Stimulated activated CD4-positive, alpha-beta T cell treated with anti-CD3 and anti-CD28 coated beads, Interleukin-4, amount 100 ng/mL, for 1 hour (primary cell): ENCODE measurements around the gene MRPS23.
"Not testable (repeated sequence)": the region's sequence is repeated elsewhere in the genome, so short reads cannot be mapped to it uniquely, and the experiment has no call there.

ENCODE experiments used
- DNase-seq: peaks from one replicate; pipeline ENCODE4 v3.0.0-alpha.2; 2020

MRPS23 gene

DNA sequence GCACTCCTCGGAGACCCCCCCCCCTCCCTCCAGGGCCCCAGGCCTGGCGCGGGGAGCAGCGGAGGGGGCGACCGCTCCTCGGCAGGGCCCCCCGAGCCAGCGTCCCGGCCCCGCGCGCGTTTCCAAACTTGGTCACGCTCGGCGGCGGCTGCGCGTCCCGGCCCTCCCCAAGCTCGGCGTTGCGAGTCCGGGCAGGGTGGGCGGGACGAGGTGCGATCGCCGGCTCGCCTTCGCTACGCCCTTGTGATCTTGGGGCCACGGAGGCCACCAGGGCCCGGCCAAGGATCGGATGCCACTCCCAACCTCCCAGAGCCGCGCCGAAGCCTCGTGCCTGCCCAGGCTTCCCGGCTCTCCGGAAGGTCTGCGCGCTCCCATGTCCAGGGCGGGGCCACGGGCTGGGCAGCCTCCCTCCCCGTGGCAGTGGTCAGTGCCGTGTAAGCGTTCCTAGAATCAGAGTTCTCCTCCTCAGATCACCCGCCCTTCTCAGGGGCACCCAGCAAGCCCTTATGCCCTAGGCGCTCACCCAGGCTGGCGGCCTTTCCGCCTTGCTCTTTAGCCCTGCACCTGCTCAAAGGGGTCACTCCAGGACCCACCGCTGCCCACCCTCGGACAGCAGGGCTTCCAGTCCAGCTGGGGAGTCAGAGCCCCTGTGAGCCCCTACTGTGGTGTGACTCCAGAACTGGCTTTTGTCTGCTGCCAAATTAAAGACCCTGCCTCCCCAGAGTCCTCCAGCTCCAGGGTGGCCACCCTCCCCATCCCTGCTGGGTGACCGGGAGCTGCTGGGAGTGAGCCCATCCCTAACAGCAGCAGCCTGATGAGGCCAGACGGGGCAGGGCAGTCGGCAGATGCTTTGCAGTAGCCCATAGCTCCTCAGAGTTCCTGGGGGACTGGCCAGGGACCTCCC is 12.2 kb upstream of the MRPS23 start:
- DNase-seq, result no peak

- DNase-seq, result peak; percentile 35
Observed at GRCh38 chr17:57861000-57861789, 11.4 kb upstream of the MRPS23 start.

DNA sequence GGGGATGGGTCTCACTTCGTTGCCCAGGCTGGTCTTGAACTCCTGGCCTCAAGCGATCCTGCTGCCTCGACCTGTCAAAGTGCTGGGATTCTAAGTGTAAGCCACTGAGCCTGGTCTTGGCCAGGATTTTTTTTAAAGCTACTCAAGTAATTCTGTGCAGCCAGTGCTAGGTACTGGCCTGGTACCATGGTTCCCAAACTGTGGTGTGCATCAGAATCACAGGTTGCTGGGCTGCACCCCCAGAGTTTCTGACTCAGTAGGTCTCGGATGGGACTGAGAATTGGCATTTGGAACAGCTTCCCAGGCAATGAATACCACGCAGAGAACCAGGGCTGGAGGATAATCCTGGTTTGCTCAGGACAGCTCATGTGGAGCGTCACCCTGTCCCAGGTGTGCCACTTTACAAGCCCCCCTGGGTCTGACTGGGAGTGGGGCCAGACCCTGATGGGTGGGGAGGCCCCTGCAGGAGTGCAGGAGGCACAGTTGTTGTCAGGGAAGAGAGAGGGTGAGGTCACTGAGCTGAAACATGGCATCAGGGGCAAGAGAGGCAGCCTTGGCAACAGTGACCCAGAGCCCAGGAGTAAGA is 10.7 kb upstream of the MRPS23 start:
- DNase-seq, result no peak

DNA sequence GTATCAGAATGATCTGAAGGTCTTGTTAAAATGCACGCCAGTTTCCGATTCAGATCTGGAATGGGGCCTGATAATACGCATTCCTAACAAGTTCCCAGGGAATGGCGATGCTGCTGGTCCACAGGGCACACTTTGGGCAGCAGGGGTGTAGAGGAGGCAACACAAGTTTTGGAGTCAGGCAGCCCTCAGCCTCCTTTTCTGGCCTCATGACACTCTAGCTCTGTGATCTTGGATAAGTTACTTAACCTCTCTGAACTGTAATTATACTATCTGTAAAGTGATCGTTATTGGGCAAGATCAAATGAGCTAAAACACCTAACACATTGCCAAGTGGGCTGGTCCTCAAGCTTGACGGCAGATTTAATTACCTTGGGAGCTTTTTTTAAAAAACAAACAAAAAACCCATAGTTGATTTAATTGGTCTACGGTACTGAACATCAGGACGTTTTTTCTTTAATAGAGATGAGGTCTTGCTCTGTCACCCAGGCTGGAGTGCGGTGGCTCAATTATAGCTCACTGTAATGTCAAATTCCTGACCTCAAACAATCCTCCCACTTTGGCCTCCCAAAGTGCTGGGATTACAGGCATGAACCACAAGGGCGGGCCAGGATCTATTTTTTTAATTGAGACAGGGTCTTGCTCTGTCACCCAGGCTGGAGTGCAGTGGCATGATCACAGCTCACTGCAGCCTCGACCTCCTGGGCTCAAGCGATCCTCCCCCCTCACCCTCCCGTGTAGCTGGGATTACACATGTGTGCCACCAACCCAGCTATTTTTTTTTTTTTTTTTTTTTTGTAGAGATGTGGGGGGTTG is 10.0 kb upstream of the MRPS23 start:
- no peak for DNase-seq

- no peak for DNase-seq
Observed at GRCh38 chr17:57858838-57859237, 9.0 kb upstream of the MRPS23 start.

DNA sequence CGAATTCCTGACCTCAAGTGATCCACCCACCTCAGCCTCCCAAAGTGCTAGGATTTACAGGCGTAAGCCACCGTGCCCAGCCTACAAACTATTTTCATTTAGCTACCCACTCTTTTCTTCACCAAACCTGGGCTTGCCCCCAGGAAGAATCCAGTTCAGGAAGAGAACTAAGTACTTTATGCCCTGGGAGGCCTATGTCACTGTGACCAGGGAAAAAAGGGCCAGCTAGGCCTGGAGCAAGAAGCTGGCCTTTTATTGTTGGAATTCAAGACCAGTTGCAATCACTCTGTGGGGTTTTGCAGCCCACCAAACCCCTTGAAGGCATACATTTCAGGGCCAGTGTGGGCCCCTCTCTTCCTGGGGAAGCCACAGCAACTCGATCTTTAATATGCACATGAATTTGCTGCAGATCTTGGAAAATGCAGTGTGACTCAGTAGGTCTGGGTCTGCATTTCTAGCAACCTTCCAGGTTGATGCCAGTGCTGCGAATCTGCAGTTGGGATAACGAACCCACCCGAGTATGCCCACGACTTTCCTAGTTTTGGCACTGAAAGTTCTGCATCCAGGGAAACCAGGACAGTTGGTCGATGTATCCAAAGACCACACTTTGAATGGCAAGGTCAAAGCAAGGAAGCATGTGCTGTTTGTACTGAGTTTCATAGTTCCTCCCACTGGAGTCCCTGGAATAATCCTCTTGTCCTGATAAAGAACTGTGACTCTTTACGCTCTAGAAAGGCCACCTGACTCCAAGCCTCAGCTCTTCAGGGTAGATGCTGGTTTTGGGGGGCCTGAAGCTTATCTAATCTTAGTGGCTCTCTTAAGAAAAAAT is 7.2 kb upstream of the MRPS23 start:
- DNase-seq, result no peak

- no peak for DNase-seq
Observed at GRCh38 chr17:57855391-57856035, 5.7 kb upstream of the MRPS23 start.

GRCh38 chr17:57853695-57854094 is 3.9 kb upstream of the MRPS23 start:
- no peak for DNase-seq

DNA sequence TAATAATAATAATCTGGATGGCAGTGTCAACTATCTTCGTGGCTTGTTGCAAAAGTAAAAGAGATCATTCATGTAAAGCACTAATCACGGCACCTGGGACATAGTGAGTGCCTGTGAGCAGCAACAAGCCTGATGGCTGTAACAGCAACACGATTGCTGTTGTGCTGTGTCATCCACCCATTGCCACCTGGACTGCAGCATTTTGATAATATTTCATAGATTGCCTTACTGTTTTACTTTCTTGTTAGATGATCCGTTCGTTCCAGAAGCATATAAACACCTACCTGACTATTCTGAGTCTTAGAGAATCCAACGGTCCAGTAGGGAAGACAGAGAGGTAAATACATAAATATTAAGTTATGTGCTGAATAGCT is 3.1 kb upstream of the MRPS23 start:
- no peak for DNase-seq

GRCh38 chr17:57852092-57852954 is 2.5 kb upstream of the MRPS23 start:
- no peak for DNase-seq

GRCh38 chr17:57849163-57849873 is 526 bp downstream of the MRPS23 start:
- DNase-seq, result no peak

DNA sequence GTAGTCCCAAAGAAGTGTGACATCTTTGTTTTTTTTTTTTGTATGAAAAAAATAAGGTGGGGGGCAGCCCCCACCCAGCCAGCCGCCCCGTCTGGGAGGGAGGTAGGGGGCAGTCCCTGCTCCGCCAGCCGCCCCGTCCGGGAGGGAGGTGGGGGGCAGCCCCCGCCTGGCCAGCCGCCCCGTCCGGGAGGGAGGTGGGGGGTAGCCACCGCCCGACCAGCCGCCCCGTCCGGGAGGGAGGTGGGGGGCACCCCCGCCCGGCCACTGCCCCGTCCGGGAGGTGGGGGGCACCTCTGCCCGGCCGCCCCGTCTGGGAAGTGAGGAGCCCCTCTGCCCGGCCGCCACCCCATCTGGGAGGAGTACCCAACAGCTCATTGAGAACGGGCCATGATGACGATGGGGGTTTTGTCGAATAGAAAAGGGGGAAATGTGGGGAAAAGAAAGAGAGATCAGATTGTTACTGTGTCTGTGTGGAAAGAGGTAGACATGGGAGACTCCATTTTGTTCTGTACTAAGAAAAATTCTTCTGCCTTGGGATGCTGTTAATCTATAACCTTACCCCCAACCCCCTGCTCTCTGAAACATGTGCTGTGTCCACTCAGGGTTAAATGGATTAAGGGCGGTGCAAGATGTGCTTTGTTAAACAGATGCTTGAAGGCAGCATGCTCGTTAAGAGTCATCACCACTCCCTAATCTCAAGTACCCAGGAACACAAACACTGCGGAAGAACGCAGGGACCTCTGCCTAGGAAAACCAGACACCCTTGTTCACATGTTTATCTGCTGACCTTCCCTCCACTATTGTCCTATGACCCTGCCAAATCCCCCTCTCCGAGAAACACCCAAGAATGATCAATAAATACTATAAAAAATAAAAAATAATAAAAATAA is 3.5 kb downstream of the MRPS23 start:
- not testable (repeated sequence) for DNase-seq

DNA sequence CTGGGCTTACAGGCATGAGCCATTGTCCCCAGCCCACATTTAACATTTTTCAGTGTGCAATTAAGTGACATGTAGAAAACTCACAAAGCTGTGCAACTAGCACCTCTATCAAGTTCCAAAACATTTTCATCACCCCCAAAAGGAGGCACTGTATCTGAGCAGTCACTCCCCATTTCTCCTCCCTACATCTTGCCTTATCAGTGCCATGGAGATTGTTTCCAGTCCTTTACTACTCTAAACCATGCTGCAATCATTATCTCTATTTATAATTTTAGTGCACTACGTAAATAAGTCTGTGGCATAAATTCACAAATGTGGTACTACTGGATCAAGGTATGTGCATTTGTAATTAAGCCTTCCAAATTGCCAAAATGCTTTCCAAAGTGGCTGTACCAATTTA is 7.6 kb downstream of the MRPS23 start:
- DNase-seq, result no peak

GRCh38 chr17:57839571-57839923 is 10.3 kb downstream of the MRPS23 start:
- DNase-seq, result no peak

DNA sequence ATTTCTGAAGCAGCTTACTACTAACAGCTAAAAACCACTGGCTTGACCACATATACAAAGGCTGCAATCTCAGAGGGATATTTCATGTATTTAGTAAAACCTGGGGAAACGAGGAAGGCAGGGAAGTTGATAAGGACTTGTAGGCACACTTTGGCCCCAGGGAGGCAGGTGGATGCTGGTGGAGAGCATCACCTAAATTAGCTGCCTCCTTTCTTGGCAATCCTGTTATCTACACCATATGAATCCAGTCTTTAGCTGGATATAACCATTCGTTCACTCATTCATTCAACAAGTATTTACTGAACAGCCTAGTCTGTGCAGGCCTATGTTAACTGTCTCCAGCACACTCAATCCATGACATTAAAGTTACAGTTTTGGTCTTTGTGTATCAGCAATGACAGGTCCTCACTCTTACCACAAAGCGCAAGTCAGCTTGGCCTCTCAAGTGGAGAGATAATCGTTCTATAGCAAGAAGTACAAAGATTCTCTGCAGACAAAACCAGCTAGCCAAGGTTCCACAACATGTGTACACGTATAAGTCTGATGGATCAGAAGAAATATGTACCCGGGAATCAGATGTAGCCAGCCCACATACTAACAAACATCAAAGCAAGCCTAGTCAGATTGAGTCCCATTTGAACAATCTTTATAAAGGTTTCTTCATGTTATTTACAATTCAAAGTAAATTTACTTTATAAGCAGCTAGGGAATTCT is 10.8 kb downstream of the MRPS23 start:
- no peak for DNase-seq

DNA sequence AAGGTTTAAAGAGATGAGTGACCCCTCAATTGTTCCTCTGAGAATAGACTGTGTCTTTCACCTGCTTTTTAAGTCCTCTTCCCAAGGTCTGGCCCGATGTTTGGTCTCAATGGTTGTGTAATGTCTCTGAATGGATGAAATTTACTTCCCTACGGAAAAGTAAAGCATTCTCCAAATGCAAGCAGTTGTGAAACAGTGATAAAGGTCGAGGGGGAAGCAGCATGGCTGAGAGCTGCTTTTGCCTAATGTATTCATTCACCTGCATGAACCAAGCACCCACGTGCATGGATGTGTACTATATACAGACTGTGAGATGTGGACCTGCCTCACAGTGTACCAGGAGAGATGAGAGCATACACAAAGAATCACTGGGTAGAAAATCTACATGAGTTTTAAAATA is 11.4 kb downstream of the MRPS23 start:
- DNase-seq, result no peak

DNA sequence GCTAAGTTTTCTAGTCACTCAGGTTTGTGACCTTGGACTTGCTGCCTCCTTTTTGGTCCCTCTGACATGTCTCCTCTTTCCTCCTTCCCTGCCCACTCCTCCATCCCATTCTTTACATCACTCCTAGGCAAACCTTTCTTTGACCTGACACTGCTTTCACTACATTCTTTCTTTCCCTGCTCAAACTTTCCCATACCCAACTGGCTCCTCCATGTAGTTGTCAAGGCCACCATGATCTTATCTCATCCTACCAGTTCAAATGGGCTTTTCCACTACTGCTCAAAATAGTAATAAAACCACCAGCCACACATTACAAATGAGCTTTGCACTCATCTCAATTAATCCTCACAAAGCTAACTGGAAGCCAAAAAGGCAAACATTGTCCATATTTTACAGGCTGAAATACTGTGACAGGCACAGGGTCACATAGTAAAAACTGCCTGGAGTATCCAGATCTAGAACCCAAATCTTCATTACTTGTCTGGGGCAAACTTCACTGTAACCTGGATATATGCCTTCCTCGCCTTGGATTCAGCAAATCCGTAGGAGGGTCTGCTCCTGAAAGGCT is 14.4 kb downstream of the MRPS23 start:
- no peak for DNase-seq
